Stimulated activated CD4-positive, alpha-beta T cell treated with anti-CD3 and anti-CD28 coated beads, Interleukin-15, amount 100 ng/mL, for 1 hour (primary cell): Measurements from ENCODE around the gene LRRC38.

Source experiments
- DNase-seq, 2 donors: peaks; one replicate each; pipeline ENCODE4 v3.0.0-alpha.2; 2020; ENCODE audit warnings: low read depth in 1 of 2, low spot score in 1 of 2

Gene LRRC38

GRCh38 chr1:13517193-13517812, 3.5 kb upstream of the LRRC38 start:
- DNase-seq, result no peak

- no peak for DNase-seq
Measured at GRCh38 chr1:13516606-13517005, 2.8 kb upstream of the LRRC38 start.

- no peak for DNase-seq
Measured at GRCh38 chr1:13514821-13515220, 1.0 kb upstream of the LRRC38 start.

GRCh38 chr1:13513063-13513894, 524 bp downstream of the LRRC38 start:
- DNase-seq, result no peak

GRCh38 chr1:13512472-13512871, 1.3 kb downstream of the LRRC38 start:
- no peak for DNase-seq

GRCh38 chr1:13510499-13510898, 3.3 kb downstream of the LRRC38 start:
- no peak for DNase-seq

GRCh38 chr1:13507075-13507474, 6.7 kb downstream of the LRRC38 start:
- DNase-seq, result no peak

- no peak for DNase-seq
Measured at GRCh38 chr1:13505020-13505419, 8.8 kb downstream of the LRRC38 start.

- DNase-seq, result no peak
Measured at GRCh38 chr1:13500806-13501205, 13.0 kb downstream of the LRRC38 start.

GRCh38 chr1:13499422-13499821, 14.4 kb downstream of the LRRC38 start:
- no peak for DNase-seq

GRCh38 chr1:13498553-13498952, 15.2 kb downstream of the LRRC38 start:
- no peak for DNase-seq

- DNase-seq, result no peak
Measured at GRCh38 chr1:13495186-13495585, 18.6 kb downstream of the LRRC38 start.

- no peak for DNase-seq
Measured at GRCh38 chr1:13494712-13495111, 19.1 kb downstream of the LRRC38 start.

GRCh38 chr1:13494025-13494424, 19.8 kb downstream of the LRRC38 start:
- no peak for DNase-seq

GRCh38 chr1:13492711-13493110, 21.1 kb downstream of the LRRC38 start:
- no peak for DNase-seq

- no peak for DNase-seq
Measured at GRCh38 chr1:13487957-13488356, 25.8 kb downstream of the LRRC38 start.

- DNase-seq, result no peak
Measured at GRCh38 chr1:13487143-13487868, 26.5 kb downstream of the LRRC38 start.

GRCh38 chr1:13483946-13484345, 29.9 kb downstream of the LRRC38 start:
- DNase-seq, result no peak

GRCh38 chr1:13482600-13482999, 31.2 kb downstream of the LRRC38 start:
- no peak for DNase-seq

GRCh38 chr1:13479171-13479856, 34.5 kb downstream of the LRRC38 start:
- DNase-seq, result no peak

- DNase-seq, result no peak
Measured at GRCh38 chr1:13478692-13479091, 35.1 kb downstream of the LRRC38 start.
